GM20431 (cell line): ENCODE measurements around the gene FAM117A.
"Not testable (repeated sequence)": the region's sequence is repeated elsewhere in the genome, so short reads cannot be mapped to it uniquely, and the experiment has no call there.

Experiments used
- in situ Hi-C: fragments of 300-500 bp; cut with MseI, MboI; formaldehyde crosslinking; loops from one replicate; pipeline ENCODE4 v1.15.0; 2020; ENCODE audit warnings: low sequenced_read_pairs; ENCODE audit not compliant: unreplicated experiment

FAM117A gene

DNA sequence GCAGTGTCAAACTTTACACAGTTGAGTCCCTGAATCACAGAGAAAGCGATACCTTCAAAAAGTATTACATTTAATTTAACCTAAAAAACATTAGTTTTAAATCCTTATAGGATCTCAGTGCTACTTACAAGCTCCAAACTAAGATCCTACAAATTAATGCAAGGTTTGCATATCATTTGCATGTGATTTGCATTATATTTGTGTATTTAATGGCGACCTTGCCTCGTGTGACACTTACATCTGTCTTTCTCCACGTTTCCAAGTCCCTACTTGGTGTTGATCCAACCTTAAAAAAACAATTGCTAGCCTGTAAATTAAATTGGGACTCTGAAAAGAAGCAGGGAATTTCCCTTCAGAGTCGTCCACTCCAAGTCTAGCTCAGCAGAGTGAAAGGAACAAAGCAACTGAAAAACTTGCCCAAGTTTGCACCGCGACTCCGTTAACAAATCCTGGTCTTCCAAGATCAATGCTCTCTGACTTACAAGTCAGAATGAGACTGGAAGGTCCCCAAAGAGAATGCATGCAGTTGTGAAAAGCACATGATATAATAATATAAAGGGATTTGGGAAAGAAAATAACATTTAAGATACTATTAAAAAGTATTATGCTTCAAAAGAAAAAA is 739 bp upstream of the FAM117A start:
- in situ Hi-C loops = no loop called here

DNA sequence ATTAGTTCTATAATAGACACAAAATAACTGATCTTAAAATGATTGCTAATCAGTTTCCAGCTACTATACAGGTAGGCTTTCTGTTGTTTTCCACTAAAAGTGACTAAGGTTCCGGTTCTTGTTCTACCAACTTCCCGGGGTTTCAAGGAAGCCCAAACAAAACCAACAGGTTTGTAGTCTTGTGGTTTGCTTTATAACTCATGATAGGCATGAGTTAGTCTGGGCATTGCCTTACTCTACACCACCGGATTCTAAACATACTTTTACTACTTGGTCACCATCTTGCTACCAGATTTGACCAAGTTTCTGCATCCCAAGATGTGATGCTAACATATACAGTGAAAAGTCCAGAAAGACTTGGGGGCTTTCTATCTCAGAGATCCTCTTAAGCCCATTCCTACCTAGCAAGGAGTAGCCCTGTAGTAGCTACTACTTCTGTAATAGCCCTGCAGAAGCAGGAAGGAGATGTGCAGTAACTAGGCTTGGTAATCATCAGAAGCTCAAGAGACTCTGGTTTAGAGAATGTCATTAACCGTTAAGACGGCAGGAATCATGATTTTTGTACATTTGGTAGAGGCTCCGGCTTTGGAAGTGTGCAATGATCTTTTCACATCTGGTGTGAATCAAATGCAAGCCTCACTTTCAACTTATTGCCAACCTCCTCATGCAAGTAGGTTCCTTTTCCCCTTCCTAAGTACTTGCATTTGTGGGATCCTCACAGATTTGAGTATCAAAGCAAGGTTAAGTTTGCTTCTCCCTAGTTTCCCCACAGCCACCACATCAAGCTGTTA is 1.6 kb downstream of the FAM117A start:
- in situ Hi-C loops = no loop called here

DNA sequence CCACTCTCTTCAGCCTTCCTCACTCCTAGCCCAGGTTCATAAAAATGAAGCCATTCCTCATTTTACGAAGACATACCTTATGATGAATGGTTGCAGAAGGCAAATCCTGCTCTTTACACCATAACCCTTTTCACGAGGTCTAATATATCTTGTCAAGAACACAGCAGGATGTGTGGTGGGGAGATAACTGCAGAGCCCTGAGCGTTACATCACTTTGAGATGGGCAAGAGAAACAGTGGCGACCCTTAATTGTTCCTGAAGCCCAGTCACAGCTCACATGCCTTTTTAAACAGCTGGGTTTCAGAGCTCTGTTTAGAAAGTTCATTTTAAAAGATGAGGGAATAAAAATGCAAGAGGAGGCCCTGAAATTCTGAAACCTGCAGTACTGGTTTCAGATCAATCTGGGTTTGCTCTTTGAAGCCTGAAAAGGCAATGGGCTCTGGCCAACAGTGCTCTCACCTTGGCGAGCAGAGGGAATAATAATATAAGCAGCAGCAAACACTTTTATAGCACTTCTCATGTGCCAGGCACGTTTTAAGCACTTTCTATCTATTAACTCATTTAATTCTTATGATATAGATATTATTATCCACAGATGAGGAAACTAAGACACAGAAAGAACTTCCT is 2.9 kb downstream of the FAM117A start:
- in situ Hi-C loops = no loop called here

DNA sequence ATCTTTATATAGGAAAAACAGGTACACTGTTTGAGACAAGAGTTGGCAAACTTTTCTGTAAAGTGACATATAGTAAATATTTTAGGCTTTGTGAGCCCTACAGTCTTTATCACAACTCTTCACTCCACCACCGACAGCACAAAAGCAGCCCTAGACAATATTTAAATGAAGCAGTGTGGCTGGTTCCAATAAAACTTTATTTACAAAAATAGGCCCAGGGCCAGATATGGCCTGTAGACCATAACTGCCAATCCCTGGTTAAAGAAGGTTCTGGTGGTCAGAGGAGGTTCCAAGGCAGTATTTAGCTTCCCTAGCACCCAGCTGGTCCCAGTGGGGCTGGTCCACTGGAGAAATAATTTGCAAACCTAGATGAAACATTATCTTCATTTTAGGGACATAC is 3.6 kb downstream of the FAM117A start:
- in situ Hi-C loops = no loop called here

DNA sequence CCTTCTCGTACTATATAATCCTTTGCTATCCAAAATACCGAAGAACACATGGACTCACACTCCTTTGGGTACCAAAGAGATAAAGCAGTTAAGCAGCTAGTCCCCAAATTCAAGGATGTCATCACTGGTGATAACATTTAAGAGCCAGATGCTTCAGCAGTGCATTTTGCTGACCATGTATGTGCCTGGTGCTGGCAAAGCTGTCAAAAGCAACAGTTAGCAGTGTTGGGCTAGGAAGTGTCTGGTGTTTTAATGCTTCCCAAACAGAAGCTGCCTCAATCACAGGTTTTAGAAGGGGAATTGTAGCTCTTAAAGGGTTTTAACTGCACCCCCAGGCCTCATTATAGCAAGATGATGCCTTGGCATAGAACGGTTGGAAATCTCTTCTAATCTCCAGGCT is 4.7 kb downstream of the FAM117A start:
- in situ Hi-C loops = no loop called here

DNA sequence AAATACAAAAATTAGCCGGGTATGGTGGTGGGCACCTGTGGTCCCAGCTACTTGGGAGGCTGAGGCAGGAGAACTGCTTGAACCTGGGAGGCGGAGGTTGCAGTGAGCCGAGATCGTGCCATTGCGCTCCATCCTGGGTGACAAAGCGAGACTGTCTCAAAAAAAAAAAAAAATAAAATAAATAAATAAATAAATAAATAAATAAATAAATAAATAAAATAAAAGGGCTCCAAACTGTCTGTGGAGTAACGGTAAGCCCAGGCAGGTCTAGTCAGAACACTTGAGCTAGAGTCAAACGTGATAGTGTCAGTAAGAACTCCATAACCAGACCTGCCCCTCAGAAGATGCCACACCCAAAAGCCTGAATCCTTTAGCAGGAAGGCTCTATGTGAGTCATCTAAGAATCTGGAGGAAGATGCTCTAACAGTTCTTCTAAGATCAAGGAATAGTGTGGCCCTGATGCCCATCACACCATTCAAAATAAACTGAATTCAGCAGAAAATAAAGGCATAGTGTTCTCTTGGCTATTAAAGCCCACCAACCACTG is 5.4 kb downstream of the FAM117A start:
- in situ Hi-C loops = not testable (repeated sequence)

DNA sequence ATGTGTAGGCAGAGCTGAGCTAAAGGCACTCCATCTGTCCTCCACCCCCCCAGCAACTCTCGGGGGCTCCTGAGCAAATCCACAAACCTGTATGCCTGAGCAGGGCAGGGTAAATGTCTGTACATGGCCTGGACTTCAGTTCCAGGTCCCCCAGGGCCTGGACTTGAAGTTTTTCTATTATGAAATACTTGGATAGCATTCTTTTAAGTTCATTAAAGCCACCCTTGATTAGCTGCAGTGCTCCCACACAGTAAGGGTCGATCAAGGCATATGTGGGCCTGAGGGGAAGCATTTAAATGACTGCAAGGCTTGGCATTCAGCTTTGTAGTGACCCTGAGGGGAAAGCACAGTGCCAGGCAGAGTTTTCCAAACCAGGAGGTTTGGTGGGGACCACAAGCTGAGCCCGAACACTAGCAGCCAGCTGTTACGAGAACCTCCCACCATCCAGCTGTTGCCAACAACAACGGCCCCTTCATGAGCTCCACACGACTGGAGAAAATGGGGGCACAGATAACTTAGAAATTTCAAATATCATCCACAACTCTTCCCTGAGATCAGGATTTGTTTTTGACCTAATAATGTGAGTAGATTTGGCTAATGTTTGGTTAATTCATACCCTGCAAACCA is 6.7 kb downstream of the FAM117A start:
- in situ Hi-C loops = no loop called here

DNA sequence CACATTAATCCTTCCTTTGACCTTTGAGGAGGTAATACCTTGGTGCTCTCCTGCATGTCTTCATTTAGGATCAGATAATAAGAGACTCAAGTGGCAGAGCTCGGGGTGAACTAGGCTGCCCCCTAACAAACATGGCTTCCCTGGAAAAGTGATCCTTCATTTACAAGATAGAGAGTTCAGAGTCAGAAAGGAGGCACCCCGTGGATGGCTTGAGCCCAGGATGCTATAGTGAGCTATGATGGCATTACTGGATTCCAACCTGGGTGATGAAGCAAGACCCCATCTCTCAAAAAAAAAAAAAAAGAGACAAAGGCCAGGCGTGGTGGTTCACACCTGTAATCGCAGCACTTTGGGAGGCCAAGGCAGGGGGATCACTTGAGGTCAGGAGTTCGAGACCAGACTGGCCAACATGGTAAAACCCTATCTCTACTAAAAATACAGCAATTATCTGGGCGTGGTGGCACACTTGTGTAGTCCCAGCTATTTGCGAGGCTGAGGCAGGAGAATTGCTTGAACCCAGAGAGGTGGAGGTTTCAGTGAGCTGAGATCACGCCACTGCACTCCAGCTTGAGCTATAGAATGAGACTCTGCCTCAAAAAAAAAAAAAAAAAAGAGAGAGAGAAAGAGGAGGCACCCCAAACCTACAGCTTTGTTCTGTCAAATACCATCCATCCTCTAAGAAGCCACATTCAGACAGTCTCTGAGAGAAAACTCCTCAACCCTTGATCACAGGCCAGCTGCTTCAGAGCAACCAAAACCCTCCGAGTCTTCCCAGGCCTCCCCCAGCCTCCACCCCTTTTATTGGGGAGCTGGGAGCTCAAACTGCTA is 7.4 kb downstream of the FAM117A start:
- in situ Hi-C loops = no loop called here

DNA sequence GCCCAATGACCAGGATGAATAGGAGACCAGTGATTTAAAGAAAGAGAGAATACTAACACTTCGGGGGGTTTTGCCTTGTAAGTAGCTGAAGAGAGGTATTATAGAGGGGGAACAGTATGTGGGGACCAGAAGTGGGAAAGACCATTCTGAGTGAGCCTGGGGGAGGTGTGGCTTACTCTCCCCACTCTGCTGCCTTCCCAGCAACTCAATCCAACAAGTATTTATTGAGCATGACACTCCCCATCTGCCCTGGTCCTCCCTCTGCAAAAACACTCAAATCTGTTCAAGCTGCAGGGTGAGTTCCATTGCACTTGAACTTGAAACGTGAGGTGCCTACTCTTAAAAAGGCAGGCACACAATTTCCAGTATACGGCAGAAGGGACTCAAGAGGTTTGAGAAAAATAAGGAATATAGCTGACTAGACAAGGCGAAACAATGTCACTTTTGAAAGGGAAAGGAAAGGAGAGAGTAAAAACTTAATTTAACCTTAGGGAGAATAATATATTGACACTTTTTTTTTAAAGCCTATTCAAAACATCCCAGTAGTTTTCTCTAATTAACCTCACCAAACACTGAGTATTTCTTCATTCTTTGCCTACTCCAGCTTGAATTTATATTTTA is 8.2 kb downstream of the FAM117A start:
- in situ Hi-C loops = no loop called here

DNA sequence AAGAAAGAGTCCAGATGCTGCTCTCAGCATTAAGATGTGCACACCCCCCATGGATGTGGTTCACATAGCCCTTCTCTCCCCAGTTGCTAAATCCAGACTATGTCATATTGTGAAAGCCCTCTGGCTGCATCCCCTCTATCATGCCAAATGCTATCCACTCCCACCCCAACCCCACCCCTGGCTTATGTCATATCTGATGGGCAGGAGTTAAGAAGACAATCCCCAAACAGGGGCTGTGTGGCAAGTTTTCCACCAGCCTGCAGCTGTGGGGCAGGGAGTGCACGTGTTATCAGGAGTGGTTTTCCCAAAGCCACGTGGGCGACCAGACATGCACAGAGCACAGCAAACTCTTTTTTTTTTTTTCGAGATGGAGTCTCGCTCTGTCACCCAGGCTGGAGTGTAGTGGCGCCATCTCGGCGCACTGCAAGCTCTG is 10.0 kb downstream of the FAM117A start:
- in situ Hi-C loops = no loop called here

DNA sequence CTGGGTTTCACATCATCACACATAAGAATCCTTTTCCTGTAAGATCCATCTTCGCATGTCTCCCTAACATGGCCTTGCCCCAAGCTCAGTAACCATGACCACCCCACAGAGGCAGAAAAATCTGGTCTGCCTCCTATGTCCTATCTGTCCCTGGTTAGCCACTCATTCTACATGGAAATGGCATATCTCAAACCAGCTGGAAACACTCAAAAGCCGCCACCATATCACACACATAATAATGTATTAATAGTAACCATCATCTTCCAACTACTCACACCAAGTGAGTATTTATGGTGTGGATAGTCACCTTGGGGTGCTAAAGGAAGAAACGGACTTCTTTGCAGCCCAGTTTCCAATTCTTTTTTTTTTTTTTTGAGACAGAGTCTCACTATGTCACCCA is 11.4 kb downstream of the FAM117A start:
- in situ Hi-C loops = no loop called here

DNA sequence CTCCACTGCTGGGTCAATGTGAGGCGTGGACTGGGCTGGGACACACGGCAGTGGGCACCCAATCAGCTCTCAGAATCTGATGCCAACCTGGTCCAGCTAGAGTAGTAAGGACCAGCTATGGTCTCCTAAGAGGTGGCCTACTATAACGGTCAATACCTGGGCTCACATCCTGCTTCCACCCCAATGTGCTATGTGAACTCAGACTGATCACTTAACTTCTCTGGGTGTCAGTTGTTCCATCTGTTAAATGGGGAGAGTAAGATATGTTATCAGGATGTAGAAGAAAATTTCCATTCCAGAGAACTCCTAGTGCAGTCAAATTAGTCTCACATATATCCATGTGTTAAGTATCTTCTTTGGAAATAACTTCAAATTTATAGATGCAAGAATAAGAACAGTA is 14.2 kb downstream of the FAM117A start:
- in situ Hi-C loops = no loop called here

DNA sequence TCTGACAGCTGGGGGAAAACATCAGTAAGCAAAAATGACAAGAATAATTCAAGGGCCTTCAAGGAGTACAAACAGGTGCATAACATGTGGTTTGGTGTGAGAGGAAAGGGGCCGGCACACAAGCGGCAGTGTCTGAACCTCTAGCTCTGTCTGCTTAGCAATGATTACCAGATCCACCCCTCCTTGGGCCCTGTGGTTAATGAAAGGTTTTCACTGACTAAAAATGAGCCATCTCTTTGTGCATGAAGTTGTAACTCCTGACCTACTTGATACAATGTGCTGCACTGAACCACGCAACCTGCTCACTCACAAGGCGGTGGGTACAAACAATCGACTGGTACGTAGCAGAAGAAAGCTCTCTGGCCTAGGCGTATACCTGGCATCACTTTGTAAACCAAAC is 15.1 kb downstream of the FAM117A start:
- in situ Hi-C loops = no loop called here

DNA sequence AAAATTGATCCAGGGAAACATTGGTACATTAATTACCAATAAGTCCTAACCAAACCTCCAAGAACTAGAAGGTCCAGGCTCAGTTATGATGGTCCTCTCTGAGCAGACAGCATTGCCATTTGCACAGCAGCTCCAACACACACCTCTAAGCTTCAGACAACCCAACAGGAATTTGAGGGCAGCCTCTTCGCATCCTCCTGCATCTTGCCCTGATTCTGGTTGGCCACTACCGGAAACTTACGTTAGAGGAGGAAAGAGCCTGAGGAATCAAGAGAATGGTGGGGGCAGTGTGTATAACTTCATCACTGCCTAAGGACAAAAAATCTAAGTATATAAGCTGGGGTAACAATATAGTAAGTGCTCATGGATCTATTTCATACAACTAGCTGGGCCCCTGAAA is 15.7 kb downstream of the FAM117A start:
- in situ Hi-C loops = no loop called here

DNA sequence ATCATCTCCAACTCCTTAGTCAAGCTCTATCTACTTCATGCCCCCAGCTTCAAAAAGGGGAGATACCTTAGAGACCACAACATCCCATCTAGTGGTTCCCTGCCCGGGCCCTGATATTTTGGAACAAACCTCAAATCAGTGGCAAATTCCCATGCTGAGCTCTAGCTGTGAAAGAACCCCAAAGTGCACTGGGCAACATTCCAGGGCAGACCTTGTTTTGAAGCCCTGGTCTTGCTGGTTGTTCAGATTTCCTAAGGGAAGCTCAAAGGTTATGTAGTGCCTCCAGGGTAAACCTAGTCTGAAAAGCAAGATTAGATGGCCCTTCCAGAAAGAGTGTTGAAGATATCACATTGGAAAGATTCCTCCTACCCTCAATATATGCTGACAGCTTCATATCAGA is 16.3 kb downstream of the FAM117A start:
- in situ Hi-C loops = no loop called here

DNA sequence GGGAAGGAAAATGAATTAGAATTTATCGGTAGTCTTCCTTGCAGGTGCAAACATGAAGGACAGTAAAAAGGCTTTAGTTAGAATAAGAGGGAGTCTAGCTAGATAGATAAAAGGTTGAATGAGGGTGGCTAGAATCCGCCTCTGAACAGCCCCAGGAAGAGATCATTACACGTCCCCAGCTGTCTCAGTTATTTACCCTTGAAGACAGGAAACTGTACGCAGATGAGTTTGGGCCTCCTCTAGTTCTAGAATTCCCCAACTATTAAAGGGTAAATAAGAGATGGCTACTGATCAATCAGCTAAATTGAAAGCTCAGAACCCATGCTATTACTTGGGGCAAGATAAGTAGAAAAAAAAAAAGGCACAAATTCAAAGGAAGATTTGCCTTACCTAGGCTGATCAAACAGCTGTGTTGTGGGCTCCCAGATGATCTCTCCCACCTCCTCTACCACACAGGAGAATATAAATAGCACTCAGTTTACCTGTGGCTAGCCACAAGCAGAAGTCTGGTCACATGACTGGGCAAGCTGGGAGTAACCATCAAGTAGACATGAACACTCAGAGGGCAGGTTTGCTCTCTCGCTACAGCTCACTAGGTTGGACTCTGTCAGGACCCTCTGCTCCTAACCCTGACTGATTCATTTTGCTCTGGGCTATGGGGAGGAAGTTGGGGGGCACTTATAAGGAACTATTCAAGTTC is 17.0 kb downstream of the FAM117A start:
- in situ Hi-C loops = no loop called here

DNA sequence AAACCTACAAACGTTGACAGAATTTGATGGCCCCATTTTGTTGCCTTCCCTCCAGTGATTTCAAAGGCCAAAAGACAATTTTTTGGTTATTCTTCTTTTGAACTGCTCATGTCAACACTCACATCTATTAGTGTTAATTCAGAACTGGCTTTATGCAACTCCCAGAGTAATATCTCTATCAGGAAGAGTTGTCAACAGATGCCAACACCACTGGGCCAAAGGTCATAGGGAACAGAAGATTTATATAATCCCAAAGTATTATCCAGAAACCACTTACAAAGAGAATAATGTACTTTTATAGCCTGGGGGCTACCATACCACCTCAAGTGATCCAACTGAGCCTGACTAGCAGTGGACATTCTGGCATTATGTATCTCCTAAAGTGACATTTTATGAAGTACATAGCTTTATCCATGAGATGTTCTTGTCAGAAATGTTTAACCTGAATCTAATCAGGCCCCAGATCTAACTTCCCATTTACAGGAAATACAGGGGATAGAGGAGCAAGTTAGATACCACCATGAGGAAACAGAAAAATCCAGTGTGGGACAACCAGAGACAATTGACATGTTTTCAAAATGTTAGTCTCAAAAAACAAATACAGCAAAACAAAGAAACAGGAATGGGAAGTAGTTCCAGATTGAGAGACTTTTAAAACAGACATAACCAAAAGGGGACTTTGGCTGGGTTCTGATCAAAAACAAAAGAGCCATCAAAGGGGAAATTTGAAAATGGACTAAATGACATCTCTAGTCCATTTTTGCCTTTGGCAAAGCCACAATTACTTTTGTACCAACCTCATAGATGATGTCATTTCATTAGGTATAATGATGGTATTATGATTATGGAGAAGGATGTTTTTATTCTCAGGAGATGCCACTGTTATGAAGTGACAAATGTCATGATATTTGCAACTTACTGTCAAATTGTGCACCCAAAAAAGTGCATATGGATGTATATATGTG is 18.5 kb downstream of the FAM117A start:
- in situ Hi-C loops = no loop called here

DNA sequence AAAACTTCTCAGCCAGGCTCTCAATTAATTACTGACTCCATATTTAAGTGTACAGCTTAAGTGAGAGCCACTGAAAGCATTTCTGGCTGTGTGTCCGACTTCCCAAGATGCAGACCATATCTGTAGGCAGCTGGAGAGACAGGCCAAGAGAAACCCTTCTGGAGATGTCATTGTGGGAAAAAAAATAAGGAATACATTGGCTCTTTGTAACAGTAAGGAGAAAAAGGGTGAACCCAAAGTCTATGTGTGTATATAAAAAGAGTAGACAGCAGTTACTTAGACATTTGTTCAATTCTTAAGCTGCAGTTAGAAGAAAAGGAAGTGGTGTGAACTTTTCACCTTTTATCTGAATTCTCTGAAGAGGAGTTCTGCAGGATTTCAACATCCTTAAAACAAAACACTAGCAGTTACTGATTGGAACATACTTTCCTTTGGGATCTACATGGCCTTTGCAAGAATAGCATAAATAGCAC is 21.7 kb downstream of the FAM117A start:
- in situ Hi-C loops = no loop called here
